ENCODE measurements around the gene MEGF11. TPM values are rescaled to one million over a fixed set of nuclear protein-coding genes. Genes with fewer than 3 reads are reported as not detected.
A peak's percentile ranks its signal among the peaks of the same experiment; 100 is the strongest.

MEGF11 gene
- total RNA-seq, 1 donor from 2014 or later = under 0.01 TPM

GRCh38 chr15:66144978-66145725 lies 108.4 kb downstream of the MEGF11 start:
- DNase-seq (ENCODE audit: low read depth in 2 of 2) = no peak

DNA sequence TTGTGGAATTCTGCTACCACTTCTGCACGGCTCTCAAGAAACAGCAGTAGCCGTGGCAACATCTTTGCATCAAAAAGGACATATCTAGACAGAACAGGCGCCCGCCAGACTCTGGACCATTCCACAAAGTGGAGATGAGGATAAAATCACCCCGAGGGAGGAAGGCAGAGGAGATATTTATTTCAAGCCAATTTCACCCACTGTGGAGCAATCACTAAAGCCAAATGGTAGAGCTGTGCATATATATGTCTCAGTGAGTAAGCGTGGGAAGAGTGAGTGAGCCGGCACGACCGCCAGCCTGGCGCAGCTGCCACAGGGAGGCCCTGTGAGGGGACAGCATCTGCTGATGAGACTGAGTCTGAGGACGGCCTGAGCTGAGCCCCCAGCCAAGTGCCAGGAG lies 111.3 kb downstream of the MEGF11 start:
- DNase-seq (ENCODE audit: low read depth in 2 of 2) = no peak

GRCh38 chr15:66139591-66140207 lies 113.9 kb downstream of the MEGF11 start:
- no peak for DNase-seq (ENCODE audit: low read depth in 2 of 2)

DNA sequence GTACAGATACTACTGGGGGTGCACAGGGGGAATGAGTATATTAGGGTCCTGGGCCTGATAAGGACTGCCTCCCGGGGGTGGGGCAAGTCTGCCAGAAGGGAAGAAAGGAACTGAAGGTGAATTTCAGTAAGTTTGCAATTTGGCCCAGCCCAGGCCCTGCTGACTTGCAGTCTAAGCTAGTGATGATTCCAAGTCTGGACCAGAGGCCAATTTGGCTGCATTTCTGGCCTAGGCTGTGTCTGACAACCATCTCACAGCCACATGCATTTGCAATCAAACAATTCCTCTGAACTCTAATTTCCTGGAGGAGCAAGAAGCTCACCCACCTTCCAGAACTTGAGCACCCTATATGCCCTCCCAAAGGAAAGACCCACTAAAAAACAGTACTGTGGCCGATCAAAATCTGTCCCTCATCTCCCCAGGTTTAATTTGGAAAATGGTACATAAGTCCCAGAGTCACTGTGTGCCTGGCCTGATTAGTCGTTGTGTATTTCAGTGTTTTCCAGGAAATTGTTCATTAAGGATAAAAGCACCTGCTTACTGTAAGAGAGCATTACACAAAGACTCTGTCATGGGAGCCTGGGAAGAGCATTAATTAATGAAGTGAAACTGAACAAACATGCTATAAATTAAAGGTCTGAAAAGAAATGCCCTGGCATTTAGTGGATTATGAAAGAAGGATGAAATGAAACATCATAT lies 114.5 kb downstream of the MEGF11 start:
- no peak for DNase-seq (ENCODE audit: low read depth in 2 of 2)

DNA sequence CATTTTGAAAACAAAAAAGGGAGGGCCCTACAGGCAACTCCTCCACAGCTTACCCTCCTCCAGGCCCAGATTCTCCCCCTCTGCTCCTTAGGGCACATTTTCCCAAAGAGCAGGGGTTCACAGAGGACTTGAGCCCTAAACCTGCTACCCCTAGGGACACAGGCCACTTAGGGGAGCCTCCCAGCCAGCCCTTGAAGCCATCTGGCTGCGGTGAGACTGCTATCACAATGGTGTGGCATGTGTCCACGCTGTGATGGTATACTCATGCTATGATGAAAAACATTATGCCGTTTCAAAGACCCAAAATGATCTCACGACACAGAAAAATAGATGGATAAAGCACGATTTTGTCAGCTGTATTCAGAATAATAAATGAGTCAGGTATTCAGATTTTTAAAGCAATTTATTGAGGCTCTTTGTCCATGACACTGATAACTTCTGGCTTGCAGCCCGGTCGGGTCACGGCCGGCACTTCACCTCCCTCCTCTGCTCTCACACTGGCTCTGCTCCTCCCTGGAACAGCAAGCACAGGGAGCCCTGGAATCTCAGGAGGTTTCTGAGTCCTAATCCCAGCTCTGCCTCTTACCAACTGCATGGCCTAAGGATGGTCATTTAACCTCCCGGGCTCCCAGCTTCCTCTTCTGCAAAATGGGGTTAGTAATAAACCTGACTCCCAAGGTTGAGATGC lies 115.3 kb downstream of the MEGF11 start:
- DNase-seq (ENCODE audit: low read depth in 2 of 2) = no peak

GRCh38 chr15:66136948-66137347 lies 116.6 kb downstream of the MEGF11 start:
- no peak for DNase-seq (ENCODE audit: low read depth in 2 of 2)

DNA sequence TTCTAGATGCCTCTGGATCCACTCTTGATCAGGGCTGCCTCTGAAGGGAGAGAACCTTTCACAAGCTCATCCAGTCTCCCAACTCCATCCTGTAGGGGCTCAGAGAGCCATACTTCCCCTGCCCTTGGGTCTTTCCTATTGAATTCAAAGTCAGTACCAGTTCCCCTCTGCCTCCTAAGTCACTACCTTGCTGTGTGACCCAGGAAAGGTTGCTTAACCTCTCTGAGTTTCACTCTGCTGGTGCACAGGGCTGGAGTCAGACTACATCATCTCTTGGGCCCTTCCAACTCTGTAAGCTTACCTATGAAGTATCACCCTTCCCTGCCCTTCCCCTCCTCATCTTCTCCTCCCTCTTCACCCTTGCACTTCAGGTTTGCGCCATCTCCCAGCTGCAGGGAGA lies 117.9 kb downstream of the MEGF11 start:
- DNase-seq (ENCODE audit: low read depth in 2 of 2) = no peak

- DNase-seq (ENCODE audit: low read depth in 2 of 2) = no peak
Observed at GRCh38 chr15:66134284-66134683, 119.3 kb downstream of the MEGF11 start.

DNA sequence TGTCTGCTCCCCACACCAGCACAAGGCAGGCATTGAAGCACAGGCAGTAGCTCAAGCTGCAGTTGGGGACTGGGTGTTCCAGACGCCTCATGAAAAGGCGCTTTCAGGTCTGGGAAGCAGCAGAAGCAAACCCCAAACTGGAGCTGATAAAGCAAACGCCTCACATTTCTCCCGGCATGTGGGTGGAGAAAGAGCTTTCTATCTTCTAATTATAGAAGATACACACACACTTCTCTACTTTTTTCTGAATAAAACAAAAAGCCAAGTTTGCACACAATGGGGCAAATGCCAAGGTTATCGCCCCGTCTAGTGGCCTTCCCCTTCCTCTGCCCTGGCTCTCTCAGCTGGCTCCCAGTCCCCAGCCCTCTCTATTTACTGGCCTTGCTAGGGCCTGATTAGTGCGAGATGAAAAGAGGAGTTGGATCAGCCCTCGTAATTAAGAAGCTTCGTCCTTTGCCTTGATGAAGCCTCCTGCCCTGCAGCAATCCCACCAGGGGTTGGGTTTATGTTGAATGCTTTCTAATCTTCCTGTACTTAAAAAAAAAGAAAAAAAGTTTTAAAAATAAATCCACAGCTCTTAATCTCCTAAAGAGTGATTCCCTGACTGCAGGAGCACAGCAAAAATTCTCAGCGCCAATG lies 120.2 kb downstream of the MEGF11 start:
- no peak for DNase-seq (ENCODE audit: low read depth in 2 of 2)

GRCh38 chr15:66132251-66132816 lies 121.2 kb downstream of the MEGF11 start:
- DNase-seq (ENCODE audit: low read depth in 2 of 2) = no peak

DNA sequence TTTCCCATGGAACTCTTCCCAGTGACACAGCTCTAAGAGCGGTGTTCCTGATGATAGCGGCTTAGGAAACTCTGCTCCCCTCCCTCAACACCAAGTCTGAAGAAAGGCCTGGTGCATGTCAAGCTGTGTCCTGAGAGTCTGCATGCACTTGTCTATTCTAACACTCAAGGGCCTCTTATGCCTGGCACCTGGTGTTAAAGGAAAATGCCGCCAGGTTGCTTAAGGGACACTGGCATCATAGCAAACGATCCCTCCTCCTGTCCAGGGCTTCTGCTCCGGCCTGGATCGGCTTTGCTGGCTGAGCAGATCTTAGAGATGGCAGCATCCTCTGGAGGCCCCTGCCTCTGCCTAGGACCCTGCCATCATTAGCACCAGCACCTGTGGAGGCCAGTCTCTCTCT lies 121.7 kb downstream of the MEGF11 start:
- DNase-seq (ENCODE audit: low read depth in 2 of 2) = no peak

DNA sequence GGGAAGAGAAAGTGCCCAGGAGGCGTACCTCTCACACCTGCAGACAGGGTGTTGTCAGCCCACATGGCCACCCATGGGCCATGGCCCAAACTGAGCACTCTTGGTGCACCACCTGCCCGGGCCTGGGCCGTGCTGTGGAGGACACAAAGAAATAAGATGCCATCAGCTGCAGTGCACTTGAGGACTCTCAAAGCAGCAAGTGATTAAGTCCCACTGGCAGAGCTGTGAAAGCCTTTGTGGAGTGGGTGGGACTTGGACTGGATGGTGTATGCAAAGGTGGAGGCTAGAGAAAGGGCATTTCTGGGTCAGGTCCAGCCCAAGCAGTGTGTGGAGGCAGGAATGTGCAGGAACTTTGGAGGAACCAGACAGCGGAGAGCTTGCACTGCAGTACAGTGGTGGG lies 122.3 kb downstream of the MEGF11 start:
- DNase-seq (ENCODE audit: low read depth in 2 of 2) = no peak

GRCh38 chr15:66130496-66131034 lies 123.0 kb downstream of the MEGF11 start:
- DNase-seq (ENCODE audit: low read depth in 2 of 2) = peak in 1 of 2 donors; percentile 5

GRCh38 chr15:66129586-66129985 lies 124.0 kb downstream of the MEGF11 start:
- no peak for DNase-seq (ENCODE audit: low read depth in 2 of 2)

DNA sequence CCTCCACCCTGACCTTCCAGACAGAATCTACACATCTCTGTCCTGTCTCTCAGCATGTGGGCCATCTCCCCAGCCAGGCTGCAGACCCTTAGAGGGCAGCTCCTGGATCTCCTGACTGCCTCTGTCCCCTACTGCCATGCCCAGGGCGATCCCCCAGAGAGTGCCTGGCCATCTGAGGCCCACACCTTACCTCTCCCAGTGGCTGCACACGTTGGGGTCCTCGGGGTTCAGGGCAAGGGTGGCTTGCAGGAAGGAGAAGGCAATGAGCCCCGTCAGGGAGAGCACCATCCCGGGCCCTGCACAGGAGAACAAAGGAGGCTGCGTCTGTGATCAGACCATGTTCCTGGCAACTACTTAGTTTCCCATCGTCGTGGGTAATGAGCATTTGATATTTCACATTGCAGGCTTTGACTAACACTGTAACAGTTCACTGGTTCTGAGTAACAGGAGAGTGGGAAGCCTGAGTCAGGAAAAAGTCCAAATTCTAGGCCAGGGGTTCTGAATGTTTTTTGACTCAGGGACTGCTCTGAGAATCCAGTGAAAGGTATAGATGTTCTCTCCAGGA lies 125.4 kb downstream of the MEGF11 start:
- DNase-seq (ENCODE audit: low read depth in 2 of 2) = no peak

- DNase-seq (ENCODE audit: low read depth in 2 of 2) = no peak
Observed at GRCh38 chr15:66126456-66126855, 127.1 kb downstream of the MEGF11 start.

GRCh38 chr15:66126031-66126441 lies 127.5 kb downstream of the MEGF11 start:
- DNase-seq (ENCODE audit: low read depth in 2 of 2) = no peak

DNA sequence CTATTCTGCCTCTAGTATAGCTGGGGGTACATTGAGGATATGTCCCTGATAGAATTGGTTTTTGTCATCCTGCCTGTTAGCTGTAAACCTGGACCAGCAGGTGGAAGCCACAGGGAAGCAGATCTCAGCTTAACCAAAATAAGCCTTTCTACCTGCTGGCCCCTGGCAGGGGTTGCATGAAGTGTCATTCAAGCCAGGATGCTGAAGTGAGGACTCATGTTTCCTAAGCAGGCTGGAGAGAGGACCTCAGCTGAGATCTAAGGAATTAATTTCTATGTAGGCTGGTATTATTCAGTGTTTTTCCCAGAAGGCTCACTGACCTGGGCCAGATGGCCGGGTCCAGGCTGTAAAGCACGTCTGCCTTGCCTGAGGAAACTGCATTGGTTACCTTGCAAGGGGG lies 128.9 kb downstream of the MEGF11 start:
- no peak for DNase-seq (ENCODE audit: low read depth in 2 of 2)

GRCh38 chr15:66123799-66124198 lies 129.8 kb downstream of the MEGF11 start:
- DNase-seq (ENCODE audit: low read depth in 2 of 2) = no peak

DNA sequence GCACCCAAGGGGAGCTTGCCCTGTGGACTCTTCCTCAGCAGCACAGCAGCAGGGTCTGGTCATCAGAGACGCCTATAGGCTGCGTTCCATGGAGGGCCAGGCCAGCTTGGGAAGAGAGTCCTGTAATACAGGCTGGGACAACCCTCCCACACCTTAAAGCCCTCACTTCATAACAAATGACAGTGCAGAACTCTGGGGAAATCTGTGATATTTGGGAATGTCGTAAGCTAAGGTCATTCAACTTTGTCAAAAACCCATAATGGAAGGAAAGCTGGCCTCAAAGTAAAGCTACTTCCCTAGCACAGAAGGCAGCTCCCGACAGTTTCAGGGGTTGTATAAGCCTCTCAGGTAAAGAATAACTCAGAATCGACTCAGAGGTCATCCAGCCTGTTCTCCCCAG lies 133.1 kb downstream of the MEGF11 start:
- no peak for DNase-seq (ENCODE audit: low read depth in 2 of 2)

GRCh38 chr15:66117841-66118240 lies 135.7 kb downstream of the MEGF11 start:
- DNase-seq (ENCODE audit: low read depth in 2 of 2) = no peak
